Thymus (tissue), 11 donors: Measurements from ENCODE around the gene APLP2. TPM values are rescaled to one million over a fixed set of nuclear protein-coding genes. Genes with fewer than 3 reads are reported as not detected.
A peak's percentile ranks its signal among the peaks of the same experiment; 100 is the strongest.
"Not testable (repeated sequence)": the region's sequence is repeated elsewhere in the genome, so short reads cannot be mapped to it uniquely, and the experiment has no call there.

Experiments
- DNase-seq, 9 donors: peaks; one replicate each; pipeline ENCODE4 v3.0.0-alpha.2; 2013; ENCODE audit warnings: low spot score in 9 of 9, low read depth in 6 of 9, missing footprints in 1 of 9
- H3K27ac ChIP-seq, 2 donors: one replicate each; pipeline ENCODE4 v1.5.1; 2013; ENCODE audit warnings: control low read depth in 1 of 2, low read depth in 1 of 2, low read length in 1 of 2, mild to moderate bottlenecking in 1 of 2, moderate library complexity in 1 of 2
- H3K27me3 ChIP-seq, 2 donors: one replicate each; pipeline ENCODE4 v1.5.1; 2013; ENCODE audit warnings: low read length in 1 of 2; ENCODE audit not compliant: control insufficient read depth in 2 of 2, insufficient read depth in 1 of 2
- H3K36me3 ChIP-seq, 2 donors: one replicate each; pipeline ENCODE4 v1.5.1; 2013; ENCODE audit warnings: low read length in 1 of 2, mild to moderate bottlenecking in 1 of 2, moderate library complexity in 1 of 2; ENCODE audit not compliant: control insufficient read depth in 2 of 2, insufficient read depth in 2 of 2
- H3K4me1 ChIP-seq, 2 donors: one replicate each; pipeline ENCODE4 v1.5.1; 2013; ENCODE audit warnings: low read length in 2 of 2; ENCODE audit not compliant: control insufficient read depth in 2 of 2, insufficient read depth in 2 of 2
- H3K4me3 ChIP-seq, 2 donors: one replicate each; pipeline ENCODE4 v1.5.1; 2013; ENCODE audit warnings: low read length in 2 of 2, control low read depth in 1 of 2, mild to moderate bottlenecking in 1 of 2
- H3K9me3 ChIP-seq, 2 donors: one replicate each; pipeline ENCODE4 v1.5.1; 2013; ENCODE audit warnings: low read length in 1 of 2, mild to moderate bottlenecking in 1 of 2; ENCODE audit not compliant: control insufficient read depth in 2 of 2, insufficient read depth in 1 of 2
- WGBS: extraction: QIAGEN DNeasy Blood & Tissue Kit; methylation state at CpG from one replicate; pipeline ENCODE4 v1.1.7; 2013; 5-methylcytosine and 5-hydroxymethylcytosine counted together
- polyA plus RNA-seq: library from polyadenylated mRNA; stranded (reverse); fragments of 200-250 nt; gene quantifications from one replicate; pipeline ENCODE4 v1.2.3, GENCODE V29; 2013
- total RNA-seq: library from RNA; stranded (reverse); fragments of 120-200 nt; gene quantifications from one replicate; pipeline ENCODE4 v1.2.4, GENCODE V29; 2013
- donor health status: healthy.

The APLP2 gene
- total and polyA plus RNA-seq, 2 donors: 74.4 to 101 TPM

- H3K9me3 ChIP-seq: no peaks in the 10 kb centered on the region
- no peaks in the 10 kb centered on the region for H3K36me3 ChIP-seq
- H3K4me1 ChIP-seq: no peaks in the 10 kb centered on the region
- H3K27ac ChIP-seq: peak overlapping the region in 1 of 2 donors; percentile 7
- no peak overlapping the region for H3K4me3 ChIP-seq
- no peak for DNase-seq
- H3K27me3 ChIP-seq: no peaks in the 10 kb centered on the region
Measured at GRCh38 chr11:130077671-130078070, 8.0 kb downstream of the APLP2 start.

GRCh38 chr11:130078080-130078479 is 8.4 kb downstream of the APLP2 start:
- Histone ChIP-seq H3K36me3 (no peaks in the 10 kb centered on the region), H3K9me3 (no peaks in the 10 kb centered on the region), H3K27me3 (no peaks in the 10 kb centered on the region), H3K27ac (peak overlapping the region in 1 of 2 donors; percentile 7), H3K4me3 (no peak overlapping the region), H3K4me1 (no peaks in the 10 kb centered on the region)
- no peak for DNase-seq
- WGBS: 88% methylated on average over 6 of the region's 6 CpGs

GRCh38 chr11:130085671-130086290 is 16.1 kb downstream of the APLP2 start:
- no peak for DNase-seq
- H3K9me3 ChIP-seq: no peaks in the 10 kb centered on the region
- no peaks in the 10 kb centered on the region for H3K27me3 ChIP-seq
- H3K27ac ChIP-seq: no peak overlapping the region
- 98% methylated on average over 6 of the region's 6 CpGs for WGBS
- H3K36me3 ChIP-seq: no peaks in the 10 kb centered on the region
- no peaks in the 10 kb centered on the region for H3K4me1 ChIP-seq
- H3K4me3 ChIP-seq: no peak overlapping the region

- Histone ChIP-seq H3K4me1 (no peaks in the 10 kb centered on the region), H3K36me3 (no peaks in the 10 kb centered on the region), H3K27ac (no peak overlapping the region), H3K4me3 (no peak overlapping the region), H3K27me3 (no peaks in the 10 kb centered on the region), H3K9me3 (no peaks in the 10 kb centered on the region)
- 85% methylated on average over 2 of the region's 2 CpGs for WGBS
- no peak for DNase-seq
Measured at GRCh38 chr11:130086669-130087068, 17.0 kb downstream of the APLP2 start.

- no peak overlapping the region for H3K27ac ChIP-seq
- no peak for DNase-seq
- no peaks in the 10 kb centered on the region for H3K4me1 ChIP-seq
- H3K36me3 ChIP-seq: no peaks in the 10 kb centered on the region
- no peaks in the 10 kb centered on the region for H3K27me3 ChIP-seq
- 86% methylated on average over 7 of the region's 7 CpGs for WGBS
- no peak overlapping the region for H3K4me3 ChIP-seq
- no peaks in the 10 kb centered on the region for H3K9me3 ChIP-seq
Measured at GRCh38 chr11:130087294-130087926, 17.7 kb downstream of the APLP2 start.

GRCh38 chr11:130088217-130088616 is 18.5 kb downstream of the APLP2 start:
- Histone ChIP-seq H3K27ac (no peak overlapping the region), H3K36me3 (no peaks in the 10 kb centered on the region), H3K4me1 (no peaks in the 10 kb centered on the region), H3K9me3 (no peaks in the 10 kb centered on the region), H3K27me3 (no peaks in the 10 kb centered on the region), H3K4me3 (no peak overlapping the region)
- 94% methylated on average over 2 of the region's 2 CpGs for WGBS
- DNase-seq: no peak

- 94% methylated on average over 9 of the region's 9 CpGs for WGBS
- Histone ChIP-seq H3K36me3 (no peaks in the 10 kb centered on the region), H3K4me3 (no peak overlapping the region), H3K27ac (no peak overlapping the region), H3K4me1 (no peaks in the 10 kb centered on the region), H3K9me3 (no peaks in the 10 kb centered on the region), H3K27me3 (no peaks in the 10 kb centered on the region)
- no peak for DNase-seq
Measured at GRCh38 chr11:130088919-130089673, 19.4 kb downstream of the APLP2 start.

GRCh38 chr11:130089674-130090073 is 20.0 kb downstream of the APLP2 start:
- 98% methylated on average over 5 of the region's 5 CpGs for WGBS

GRCh38 chr11:130090517-130090916 is 20.8 kb downstream of the APLP2 start:
- H3K9me3 ChIP-seq, H3K27me3 ChIP-seq, H3K4me3 ChIP-seq, DNase-seq, H3K4me1 ChIP-seq, H3K36me3 ChIP-seq, H3K27ac ChIP-seq: not testable (repeated sequence)
- 99% methylated on average over 16 of the region's 16 CpGs for WGBS

More at GRCh38 chr11:130089674-130090073, 20.0 kb downstream of the APLP2 start:
- no peaks in the 10 kb centered on the region for H3K36me3 ChIP-seq
- no peak for DNase-seq
- no peak overlapping the region for H3K4me3 ChIP-seq
- no peak overlapping the region for H3K27ac ChIP-seq
- no peaks in the 10 kb centered on the region for H3K27me3 ChIP-seq
- H3K9me3 ChIP-seq: no peaks in the 10 kb centered on the region
- H3K4me1 ChIP-seq: no peaks in the 10 kb centered on the region
